ENCODE measurements around the gene CYP1A2.

Gene CYP1A2

DNA sequence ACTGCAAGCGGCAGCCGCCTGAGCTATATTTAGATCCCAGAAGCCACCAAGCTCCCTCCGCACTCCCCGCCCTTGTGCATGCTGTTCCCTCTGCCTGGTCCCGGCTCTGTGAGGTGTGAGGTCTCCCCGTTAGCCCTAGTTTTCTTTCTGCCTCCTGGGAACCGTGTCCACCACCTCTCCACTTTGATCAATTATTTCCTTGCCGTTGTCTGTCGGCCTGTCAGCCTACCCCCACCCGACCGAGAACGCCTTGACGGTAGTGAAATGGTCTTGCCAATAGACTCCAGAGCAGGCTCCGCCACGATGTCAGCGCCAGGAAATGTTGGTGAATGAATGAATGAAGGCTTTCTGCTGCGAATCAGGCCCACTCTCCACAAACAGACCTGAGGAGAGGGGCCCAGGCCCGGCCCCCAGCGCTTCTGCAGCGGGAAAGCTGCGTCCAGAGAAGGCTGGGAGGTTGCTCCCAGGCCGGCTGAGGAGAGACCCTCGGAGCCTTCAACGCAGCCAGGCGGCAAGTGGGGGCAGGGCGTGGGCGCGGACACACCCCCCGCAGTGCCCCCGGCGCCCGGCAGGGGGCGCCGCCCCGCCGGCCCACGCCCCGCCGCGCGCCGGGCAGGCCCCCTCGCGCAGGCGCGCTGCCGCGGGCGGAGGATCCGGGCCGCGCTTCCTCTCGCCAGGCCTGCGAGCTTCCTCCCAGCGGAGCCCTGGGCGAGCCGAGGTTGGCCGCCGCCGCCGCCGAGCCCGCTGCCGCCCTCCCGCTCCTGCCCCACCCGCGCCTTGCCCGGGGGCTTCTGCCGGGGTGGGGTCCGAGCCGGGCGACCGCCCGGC is 33.0 kb downstream of the CYP1A2 start, which contains the start of gene CSK:
TSS of gene CSK (plus strand) at position 650 of the 828 bp plus-strand sequence. CDS start 16,218 bp downstream, outside the sequence.
- H3K27ac ChIP-seq (ENCODE audit: extremely low read depth, low read depth, low read length) = peak within 1 kb of the TSS; percentile 95
- TF ChIP-seq KLF10 (tag by site-specific recombination; IDR thresholded peaks at IDR 0.05) (peak; percentile 100), EGR2 (tag by site-specific recombination; IDR thresholded peaks at IDR 0.05; ENCODE audit: low read depth) (no peak), ZNF658 (tag by site-specific recombination; IDR thresholded peaks at IDR 0.05) (no peak), SP3 (tag by site-specific recombination; IDR thresholded peaks at IDR 0.05) (peak; percentile 52), ZNF449 (tag by site-specific recombination; IDR thresholded peaks at IDR 0.05) (no peak), RBAK (tag by site-specific recombination; IDR thresholded peaks at IDR 0.05) (no peak), HOXA7 (CRISPR knock-in tag; IDR thresholded peaks at IDR 0.05; ENCODE audit: borderline replicate concordance) (no peak), ZNF76 (tag by site-specific recombination; IDR thresholded peaks at IDR 0.05; ENCODE audit: borderline replicate concordance, low read depth) (peak; percentile 75), ZNF211 (tag by site-specific recombination; IDR thresholded peaks at IDR 0.05; ENCODE audit: low read depth) (no peak), TCF7L2 (IDR thresholded peaks at IDR 0.05; ENCODE audit: borderline replicate concordance, low read depth, low read length) (no peak), ZNF707 (tag by site-specific recombination; IDR thresholded peaks at IDR 0.05) (no peak), ZNF677 (tag by site-specific recombination; IDR thresholded peaks at IDR 0.05) (no peak; the same call in 1 of the 2 replicates), ZNF112 (tag by site-specific recombination; IDR thresholded peaks at IDR 0.05) (no peak), ZFP37 (tag by site-specific recombination; IDR thresholded peaks at IDR 0.05) (no peak), ZNF394 (tag by site-specific recombination; IDR thresholded peaks at IDR 0.05; ENCODE audit: borderline replicate concordance) (no peak), IKZF3 (tag by site-specific recombination; IDR thresholded peaks at IDR 0.05) (no peak), ZFP69B (tag by site-specific recombination; IDR thresholded peaks at IDR 0.05) (no peak), ZNF701 (tag by site-specific recombination; IDR thresholded peaks at IDR 0.05) (no peak), ZNF292 (tag by site-specific recombination; IDR thresholded peaks at IDR 0.05; ENCODE audit: borderline replicate concordance, low read depth) (no peak), KLF8 (tag by site-specific recombination; IDR thresholded peaks at IDR 0.05) (peak; percentile 74; the same call in 1 of the 2 replicates), ZNF274 (IDR thresholded peaks at IDR 0.05; ENCODE audit: low read length) (no peak), ZNF274 (tag by site-specific recombination; IDR thresholded peaks at IDR 0.05; ENCODE audit: borderline replicate concordance) (no peak), ZNF202 (tag by site-specific recombination; IDR thresholded peaks at IDR 0.05; ENCODE audit: borderline replicate concordance) (no peak)
- TF ChIP-seq, protein P1, sequence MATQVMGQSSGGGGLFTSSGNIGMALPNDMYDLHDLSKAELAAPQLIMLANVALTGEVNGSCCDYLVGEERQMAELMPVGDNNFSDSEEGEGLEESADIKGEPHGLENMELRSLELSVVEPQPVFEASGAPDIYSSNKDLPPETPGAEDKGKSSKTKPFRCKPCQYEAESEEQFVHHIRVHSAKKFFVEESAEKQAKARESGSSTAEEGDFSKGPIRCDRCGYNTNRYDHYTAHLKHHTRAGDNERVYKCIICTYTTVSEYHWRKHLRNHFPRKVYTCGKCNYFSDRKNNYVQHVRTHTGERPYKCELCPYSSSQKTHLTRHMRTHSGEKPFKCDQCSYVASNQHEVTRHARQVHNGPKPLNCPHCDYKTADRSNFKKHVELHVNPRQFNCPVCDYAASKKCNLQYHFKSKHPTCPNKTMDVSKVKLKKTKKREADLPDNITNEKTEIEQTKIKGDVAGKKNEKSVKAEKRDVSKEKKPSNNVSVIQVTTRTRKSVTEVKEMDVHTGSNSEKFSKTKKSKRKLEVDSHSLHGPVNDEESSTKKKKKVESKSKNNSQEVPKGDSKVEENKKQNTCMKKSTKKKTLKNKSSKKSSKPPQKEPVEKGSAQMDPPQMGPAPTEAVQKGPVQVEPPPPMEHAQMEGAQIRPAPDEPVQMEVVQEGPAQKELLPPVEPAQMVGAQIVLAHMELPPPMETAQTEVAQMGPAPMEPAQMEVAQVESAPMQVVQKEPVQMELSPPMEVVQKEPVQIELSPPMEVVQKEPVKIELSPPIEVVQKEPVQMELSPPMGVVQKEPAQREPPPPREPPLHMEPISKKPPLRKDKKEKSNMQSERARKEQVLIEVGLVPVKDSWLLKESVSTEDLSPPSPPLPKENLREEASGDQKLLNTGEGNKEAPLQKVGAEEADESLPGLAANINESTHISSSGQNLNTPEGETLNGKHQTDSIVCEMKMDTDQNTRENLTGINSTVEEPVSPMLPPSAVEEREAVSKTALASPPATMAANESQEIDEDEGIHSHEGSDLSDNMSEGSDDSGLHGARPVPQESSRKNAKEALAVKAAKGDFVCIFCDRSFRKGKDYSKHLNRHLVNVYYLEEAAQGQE (tag by site-specific recombination; IDR thresholded peaks at IDR 0.05) = no peak
- TF ChIP-seq, protein P2, sequence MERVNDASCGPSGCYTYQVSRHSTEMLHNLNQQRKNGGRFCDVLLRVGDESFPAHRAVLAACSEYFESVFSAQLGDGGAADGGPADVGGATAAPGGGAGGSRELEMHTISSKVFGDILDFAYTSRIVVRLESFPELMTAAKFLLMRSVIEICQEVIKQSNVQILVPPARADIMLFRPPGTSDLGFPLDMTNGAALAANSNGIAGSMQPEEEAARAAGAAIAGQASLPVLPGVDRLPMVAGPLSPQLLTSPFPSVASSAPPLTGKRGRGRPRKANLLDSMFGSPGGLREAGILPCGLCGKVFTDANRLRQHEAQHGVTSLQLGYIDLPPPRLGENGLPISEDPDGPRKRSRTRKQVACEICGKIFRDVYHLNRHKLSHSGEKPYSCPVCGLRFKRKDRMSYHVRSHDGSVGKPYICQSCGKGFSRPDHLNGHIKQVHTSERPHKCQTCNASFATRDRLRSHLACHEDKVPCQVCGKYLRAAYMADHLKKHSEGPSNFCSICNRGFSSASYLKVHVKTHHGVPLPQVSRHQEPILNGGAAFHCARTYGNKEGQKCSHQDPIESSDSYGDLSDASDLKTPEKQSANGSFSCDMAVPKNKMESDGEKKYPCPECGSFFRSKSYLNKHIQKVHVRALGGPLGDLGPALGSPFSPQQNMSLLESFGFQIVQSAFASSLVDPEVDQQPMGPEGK (tag by site-specific recombination; IDR thresholded peaks at IDR 0.05) = peak; percentile 82
- TF ChIP-seq, protein P3, sequence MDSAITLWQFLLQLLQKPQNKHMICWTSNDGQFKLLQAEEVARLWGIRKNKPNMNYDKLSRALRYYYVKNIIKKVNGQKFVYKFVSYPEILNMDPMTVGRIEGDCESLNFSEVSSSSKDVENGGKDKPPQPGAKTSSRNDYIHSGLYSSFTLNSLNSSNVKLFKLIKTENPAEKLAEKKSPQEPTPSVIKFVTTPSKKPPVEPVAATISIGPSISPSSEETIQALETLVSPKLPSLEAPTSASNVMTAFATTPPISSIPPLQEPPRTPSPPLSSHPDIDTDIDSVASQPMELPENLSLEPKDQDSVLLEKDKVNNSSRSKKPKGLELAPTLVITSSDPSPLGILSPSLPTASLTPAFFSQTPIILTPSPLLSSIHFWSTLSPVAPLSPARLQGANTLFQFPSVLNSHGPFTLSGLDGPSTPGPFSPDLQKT (IDR thresholded peaks at IDR 0.05; ENCODE audit: borderline replicate concordance, low read depth, low read length) = no peak

More for the DNA sequence above, 33.0 kb downstream of the CYP1A2 start, which contains the start of gene CSK:
- peak within 1 kb of the TSS; percentile 60 for H3K4me3 ChIP-seq (ENCODE audit: low read depth, low read length)
- POLR2A ChIA-PET = interaction anchor here (0.6 to 1.5 kb wide), 10 partner anchors 10 to 213 kb away, joined by 3 to 5 read pairs (median 4); partner anchors contain the start of gene MPI
- no peaks in the 10 kb centered on the region for H3K9me3 ChIP-seq (ENCODE audit: control insufficient read depth, insufficient read depth, low read depth, low read length)
- H3K36me3 ChIP-seq (ENCODE audit: control insufficient read depth in 2 of 2, insufficient read depth in 1 of 2, low read length in 2 of 2) = peaks cover 0 to 20% of the 10 kb centered on the region in 2 experiments; a peak in 1 of 3 replicates
- CTCF ChIA-PET = interaction anchor here (0.5 to 25.7 kb wide), 15 partner anchors 7 to 218 kb away, joined by 3 to 649 read pairs (median 4); partner anchors contain the start of gene CSK
- H3K4me1 ChIP-seq (ENCODE audit: control insufficient read depth, insufficient read depth, low read length) = peaks cover 27% of the 10 kb centered on the region

Measured in HEK293 (cell line).